H9 (cell line): ENCODE data around the gene RFX8. TPM values are rescaled to one million over a fixed set of nuclear protein-coding genes. Genes with fewer than 3 reads are reported as not detected.
A peak's percentile ranks its signal among the peaks of the same experiment; 100 is the strongest.

Experiments used
- DNase-seq: peaks from one replicate; pipeline ENCODE4 v3.0.0-alpha.2; 2017
- H2AFZ ChIP-seq: one replicate; pipeline ENCODE4 v1.6.1; 2013; ENCODE audit warnings: mild to moderate bottlenecking, low read length, control low read depth, moderate library complexity
- H2AK5ac ChIP-seq: 2 replicates; pipeline ENCODE4 v1.6.1; 2013; ENCODE audit warnings: low read length, control low read depth, mixed read lengths; ENCODE audit not compliant: insufficient read length
- H2BK120ac ChIP-seq: one replicate; pipeline ENCODE4 v1.6.1; 2013; ENCODE audit warnings: low read depth, mild to moderate bottlenecking, low read length, control low read depth, inconsistent platforms; ENCODE audit not compliant: poor library complexity, severe bottlenecking
- H2BK12ac ChIP-seq: 2 replicates; pipeline ENCODE4 v1.6.1; 2013; ENCODE audit warnings: low read length, control low read depth, mixed read lengths, low read depth; ENCODE audit not compliant: insufficient read length
- H2BK15ac ChIP-seq: 2 replicates; pipeline ENCODE4 v1.6.1; 2013; ENCODE audit warnings: low read depth, low read length, control low read depth
- H2BK20ac ChIP-seq: one replicate; pipeline ENCODE4 v1.6.1; 2013; ENCODE audit warnings: low read depth, mild to moderate bottlenecking, low read length, control low read depth, inconsistent platforms; ENCODE audit not compliant: poor library complexity, severe bottlenecking
- H2BK5ac ChIP-seq: 2 replicates; pipeline ENCODE4 v1.6.1; 2013; ENCODE audit warnings: low read length, control low read depth, mixed read lengths; ENCODE audit not compliant: insufficient read length
- H3K14ac ChIP-seq: 2 replicates; pipeline ENCODE4 v1.6.1; 2013; ENCODE audit warnings: low read length, control low read depth; ENCODE audit not compliant: insufficient read depth
- H3K18ac ChIP-seq: 2 replicates; pipeline ENCODE4 v1.6.1; 2013; ENCODE audit warnings: low read depth, mild to moderate bottlenecking, mixed read lengths, low read length, control low read depth; ENCODE audit not compliant: insufficient read length
- H3K23ac ChIP-seq: 2 replicates; pipeline ENCODE4 v1.6.1; 2013; ENCODE audit warnings: low read length, control low read depth, mixed read lengths, low read depth; ENCODE audit not compliant: insufficient read length
- H3K23me2 ChIP-seq: 2 replicates; pipeline ENCODE4 v1.6.1; 2013; ENCODE audit warnings: low read depth, mild to moderate bottlenecking, mixed read lengths, low read length, control low read depth; ENCODE audit not compliant: insufficient read length, poor library complexity, severe bottlenecking
- H3K27ac ChIP-seq: 2 replicates; pipeline ENCODE4 v1.5.1; 2013; ENCODE audit warnings: low read length, control low read depth, mixed read lengths, low read depth; ENCODE audit not compliant: insufficient read length
- H3K27me3 ChIP-seq: 2 replicates; pipeline ENCODE4 v1.6.1; 2013; ENCODE audit warnings: low read length, control low read depth, inconsistent platforms; ENCODE audit not compliant: insufficient read depth
- H3K4ac ChIP-seq: 2 replicates; pipeline ENCODE4 v1.6.1; 2013; ENCODE audit warnings: low read depth, mild to moderate bottlenecking, control low read depth, inconsistent platforms, low read length, moderate library complexity
- H3K4me1 ChIP-seq: 2 replicates; pipeline ENCODE4 v1.6.1; 2013; ENCODE audit warnings: low read length, control low read depth, inconsistent platforms; ENCODE audit not compliant: insufficient read depth
- H3K4me2 ChIP-seq: 2 replicates; pipeline ENCODE4 v1.6.1; 2013; ENCODE audit warnings: low read length, control low read depth, mixed read lengths; ENCODE audit not compliant: insufficient read length, insufficient read depth
- H3K56ac ChIP-seq: 2 replicates; pipeline ENCODE4 v1.6.1; 2013; ENCODE audit warnings: low read depth, mild to moderate bottlenecking, mixed read lengths, low read length, control low read depth; ENCODE audit not compliant: insufficient read length
- H3K79me1 ChIP-seq: 2 replicates; pipeline ENCODE4 v1.6.1; 2013; ENCODE audit warnings: low read depth, mild to moderate bottlenecking, moderate library complexity, low read length, control low read depth, inconsistent platforms; ENCODE audit not compliant: insufficient read depth, poor library complexity, severe bottlenecking
- H3K79me2 ChIP-seq: 2 replicates; pipeline ENCODE4 v1.6.1; 2013; ENCODE audit warnings: low read length, control low read depth, inconsistent platforms; ENCODE audit not compliant: insufficient read depth
- H3K9ac ChIP-seq: 2 replicates; pipeline ENCODE4 v1.6.1; 2013; ENCODE audit warnings: low read length, control low read depth, mixed read lengths; ENCODE audit not compliant: insufficient read length; ENCODE audit errors: extremely low read depth
- H3K9me3 ChIP-seq: one replicate; pipeline ENCODE4 v1.6.1; 2013; ENCODE audit warnings: low read depth, low read length, inconsistent platforms; ENCODE audit not compliant: control insufficient read depth
- H3T11ph ChIP-seq: one replicate; pipeline ENCODE4 v1.6.1; 2013; ENCODE audit warnings: mild to moderate bottlenecking, low read length, control low read depth, inconsistent platforms
- H4K20me1 ChIP-seq: one replicate; pipeline ENCODE4 v1.6.1; 2013; ENCODE audit not compliant: control insufficient read depth, insufficient read length, insufficient read depth
- H4K5ac ChIP-seq: 2 replicates; pipeline ENCODE4 v1.6.1; 2013; ENCODE audit warnings: low read depth, mild to moderate bottlenecking, mixed read lengths, low read length, control low read depth; ENCODE audit not compliant: insufficient read length
- H4K8ac ChIP-seq: replicated peaks from 2 replicates; pipeline ENCODE4 v1.6.1; 2013; ENCODE audit warnings: low read length, control low read depth, mixed read lengths, low read depth; ENCODE audit not compliant: insufficient read length
- H4K91ac ChIP-seq: 2 replicates; pipeline ENCODE4 v1.6.1; 2013; ENCODE audit warnings: low read depth, mild to moderate bottlenecking, moderate library complexity, mixed read lengths, low read length, control low read depth; ENCODE audit not compliant: insufficient read length
- H3K27ac Mint-ChIP-seq, 3 experiments: 2 replicates in 2 of 3; 3 replicates in 1 of 3; pipeline ENCODE4 v1.8.0; 2020 to 2021; ENCODE audit warnings: mixed read lengths in 3 of 3, mild to moderate bottlenecking in 1 of 3, moderate library complexity in 1 of 3
- H3K27me3 Mint-ChIP-seq: 2 replicates; pipeline ENCODE4 v1.8.0; 2021; ENCODE audit warnings: low read depth, mild to moderate bottlenecking, moderate library complexity, mixed read lengths
- H3K36me3 Mint-ChIP-seq, 3 experiments: 2 replicates in 2 of 3; 3 replicates in 1 of 3; pipeline ENCODE4 v1.8.0; 2020 to 2021; ENCODE audit warnings: low read depth in 3 of 3, mixed read lengths in 3 of 3; ENCODE audit not compliant: insufficient read depth in 1 of 3
- H3K4me1 Mint-ChIP-seq, 2 experiments: 2 replicates each; pipeline ENCODE4 v1.8.0; 2020; ENCODE audit warnings: mixed read lengths in 2 of 2
- H3K4me3 Mint-ChIP-seq, 2 experiments: 2 replicates in 1 of 2; 3 replicates in 1 of 2; pipeline ENCODE4 v1.8.0; 2020 to 2021; ENCODE audit warnings: mild to moderate bottlenecking in 2 of 2, mixed read lengths in 2 of 2, moderate library complexity in 1 of 2
- H3K9me3 Mint-ChIP-seq, 2 experiments: 2 replicates in 1 of 2; 3 replicates in 1 of 2; pipeline ENCODE4 v1.8.0; 2020; ENCODE audit warnings: mild to moderate bottlenecking in 2 of 2, mixed read lengths in 2 of 2, moderate library complexity in 1 of 2
- WGBS: extraction: QIAGEN DNeasy Blood & Tissue Kit; methylation state at CpG from one replicate; pipeline ENCODE4 v1.1.7; 2013; ENCODE audit warnings: missing lambda C conversion rate, low lambda C conversion rate, mixed read lengths; ENCODE audit not compliant: insufficient read length; ENCODE audit errors: extremely low coverage; 5-methylcytosine and 5-hydroxymethylcytosine counted together
- total RNA-seq: library from RNA; stranded (reverse); gene quantifications from 2 replicates; pipeline ENCODE4 v1.2.1, GENCODE V29; 2021
- TF ChIP-seq, protein P1 (sequence below): fragments of 200-600 bp; sonication (generic); conservative IDR thresholded peaks from 3 replicates; pipeline ENCODE4 v1.8.0; 2021; ENCODE audit warnings: antibody characterized with exemption, mild to moderate bottlenecking

Gene RFX8
- total RNA-seq, 1 experiment from 2014 or later: 0.22 TPM

DNA sequence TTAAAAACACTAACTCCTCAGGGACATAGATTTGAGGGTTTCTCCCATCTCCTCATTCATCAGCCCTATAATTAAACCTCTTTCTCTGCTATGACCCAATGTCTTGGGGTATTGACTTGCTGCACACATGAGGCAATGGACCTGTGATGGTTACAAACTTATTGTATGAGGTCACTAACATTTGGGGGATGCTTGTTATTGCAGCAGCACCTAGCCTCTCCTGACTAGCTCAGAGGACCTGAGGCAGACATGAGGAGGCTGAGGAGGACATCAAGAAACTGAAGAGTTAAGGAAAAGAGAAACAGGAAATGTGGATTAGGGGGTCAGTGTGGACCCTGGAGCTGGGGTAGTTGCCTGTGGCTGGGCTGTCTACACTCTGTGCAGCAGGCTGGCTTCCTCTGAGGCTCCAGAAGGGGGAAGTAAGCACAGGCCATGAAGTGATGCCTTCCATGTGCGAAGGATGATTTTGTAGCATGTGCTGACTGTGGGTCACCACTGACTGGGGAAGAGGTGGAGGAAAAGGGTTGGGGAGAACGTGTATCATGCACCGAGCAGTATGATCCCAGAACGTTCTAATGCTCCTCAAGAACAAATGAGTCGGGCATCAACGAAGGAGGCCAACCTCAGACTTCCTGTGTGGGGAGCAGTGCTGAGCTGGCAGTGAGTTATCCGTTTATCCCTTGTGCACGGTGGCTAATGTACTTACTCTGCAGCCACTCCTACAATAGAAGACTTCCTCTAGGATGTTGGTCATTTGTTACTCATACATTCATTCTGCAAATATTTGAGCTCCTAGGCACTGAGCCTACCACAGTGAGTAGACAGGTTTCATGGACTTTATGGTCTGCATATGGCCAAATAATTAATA, 42.1 kb upstream of the RFX8 start:
- Histone ChIP-seq H2BK5ac (no peak overlapping the region), H3K27ac (no peak overlapping the region), H2AFZ (no peak overlapping the region), H3K23me2 (no peaks in the 10 kb centered on the region), H3K23ac (no peak overlapping the region), H3K9me3 (no peaks in the 10 kb centered on the region), H3K18ac (no peak overlapping the region), H3K56ac (no peak overlapping the region), H4K20me1 (no peaks in the 10 kb centered on the region), H3K9ac (no peak overlapping the region), H3K79me1 (no peaks in the 10 kb centered on the region), H3K79me2 (no peaks in the 10 kb centered on the region), H2BK12ac (no peak overlapping the region), H4K8ac (no peak overlapping the region), H3K14ac (no peak overlapping the region), H3K4me2 (no peak overlapping the region), H3K27me3 (no peaks in the 10 kb centered on the region), H2BK20ac (no peak overlapping the region), H2AK5ac (no peak overlapping the region), H3K4me1 (peaks cover 8% of the 10 kb centered on the region), H4K5ac (peak overlapping the region; percentile 48), H4K91ac (no peak overlapping the region), H3K4ac (no peak overlapping the region), H2BK120ac (no peak overlapping the region), H2BK15ac (no peak overlapping the region), H3T11ph (no peak overlapping the region)
- Mint-ChIP-seq H3K4me1 (peaks cover 32 to 36% of the 10 kb centered on the region in 2 experiments), H3K9me3 (peaks cover 15% of the 10 kb centered on the region in 2 experiments), H3K36me3 (peaks cover 6 to 15% (median 11%) of the 10 kb centered on the region in 3 experiments), H3K27me3 (peaks cover 11% of the 10 kb centered on the region), H3K27ac (peak overlapping the region in 2 of 3 experiments; percentile 9 to 35; a peak in 1 of 7 replicates), H3K4me3 (no peak overlapping the region)
- DNase-seq: no peak
- no CpG with 5 or more reads among the region's 8 CpGs for WGBS
- TF ChIP-seq, protein P1, sequence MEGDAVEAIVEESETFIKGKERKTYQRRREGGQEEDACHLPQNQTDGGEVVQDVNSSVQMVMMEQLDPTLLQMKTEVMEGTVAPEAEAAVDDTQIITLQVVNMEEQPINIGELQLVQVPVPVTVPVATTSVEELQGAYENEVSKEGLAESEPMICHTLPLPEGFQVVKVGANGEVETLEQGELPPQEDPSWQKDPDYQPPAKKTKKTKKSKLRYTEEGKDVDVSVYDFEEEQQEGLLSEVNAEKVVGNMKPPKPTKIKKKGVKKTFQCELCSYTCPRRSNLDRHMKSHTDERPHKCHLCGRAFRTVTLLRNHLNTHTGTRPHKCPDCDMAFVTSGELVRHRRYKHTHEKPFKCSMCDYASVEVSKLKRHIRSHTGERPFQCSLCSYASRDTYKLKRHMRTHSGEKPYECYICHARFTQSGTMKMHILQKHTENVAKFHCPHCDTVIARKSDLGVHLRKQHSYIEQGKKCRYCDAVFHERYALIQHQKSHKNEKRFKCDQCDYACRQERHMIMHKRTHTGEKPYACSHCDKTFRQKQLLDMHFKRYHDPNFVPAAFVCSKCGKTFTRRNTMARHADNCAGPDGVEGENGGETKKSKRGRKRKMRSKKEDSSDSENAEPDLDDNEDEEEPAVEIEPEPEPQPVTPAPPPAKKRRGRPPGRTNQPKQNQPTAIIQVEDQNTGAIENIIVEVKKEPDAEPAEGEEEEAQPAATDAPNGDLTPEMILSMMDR: no peak
